ENCODE results near the gene TEX264. TPM values are rescaled to one million over a fixed set of nuclear protein-coding genes. Genes with fewer than 3 reads are reported as not detected.
"Not testable (repeated sequence)": the region's sequence is repeated elsewhere in the genome, so short reads cannot be mapped to it uniquely, and the experiment has no call there.

The TEX264 gene
- total RNA-seq, 1 donor from 2014 or later = 36.2 TPM

- ATAC-seq (no peak), DNase-seq (no peak)
- intact Hi-C loops (cut with micrococcal nuclease) = no loop called here
Observed at GRCh38 chr3:51729042-51729633, 58.1 kb downstream of the TEX264 start.

- no peak for ATAC-seq
- intact Hi-C loops (cut with micrococcal nuclease) = no loop called here
- DNase-seq = no peak
Observed at GRCh38 chr3:51733859-51734571, 63.0 kb downstream of the TEX264 start.

- intact Hi-C loops (cut with micrococcal nuclease) = no loop called here
- DNase-seq (no peak), ATAC-seq (no peak)
Observed at GRCh38 chr3:51734572-51734907, 63.5 kb downstream of the TEX264 start.

GRCh38 chr3:51735039-51735438 lies 64.0 kb downstream of the TEX264 start:
- intact Hi-C loops (cut with micrococcal nuclease) = no loop called here
- DNase-seq = no peak
- ATAC-seq = no peak

GRCh38 chr3:51735950-51736349 lies 64.9 kb downstream of the TEX264 start:
- intact Hi-C loops (cut with micrococcal nuclease) = no loop called here
- no peak for ATAC-seq
- no peak for DNase-seq

- intact Hi-C loops (cut with micrococcal nuclease) = no loop called here
- DNase-seq (no peak), ATAC-seq (no peak)
Observed at GRCh38 chr3:51739110-51739509, 68.1 kb downstream of the TEX264 start.

GRCh38 chr3:51742320-51742719 lies 71.3 kb downstream of the TEX264 start:
- intact Hi-C loops (cut with micrococcal nuclease); ATAC-seq; DNase-seq: not testable (repeated sequence)

- intact Hi-C loops (cut with micrococcal nuclease); DNase-seq; ATAC-seq: not testable (repeated sequence)
Observed at GRCh38 chr3:51742978-51743377, 71.9 kb downstream of the TEX264 start.

GRCh38 chr3:51747840-51748239 lies 76.8 kb downstream of the TEX264 start:
- ATAC-seq (no peak), DNase-seq (no peak)
- intact Hi-C loops (cut with micrococcal nuclease) = no loop called here

- DNase-seq (no peak), ATAC-seq (no peak)
- intact Hi-C loops (cut with micrococcal nuclease) = no loop called here
Observed at GRCh38 chr3:51748327-51748726, 77.3 kb downstream of the TEX264 start.

GRCh38 chr3:51750878-51751277 lies 79.8 kb downstream of the TEX264 start:
- ATAC-seq (no peak), DNase-seq (no peak)
- intact Hi-C loops (cut with micrococcal nuclease) = no loop called here

GRCh38 chr3:51751287-51751686 lies 80.2 kb downstream of the TEX264 start:
- DNase-seq (no peak), ATAC-seq (no peak)
- intact Hi-C loops (cut with micrococcal nuclease) = no loop called here

Other genes starting within 250 kb of the TEX264 start
- 14.8 TPM for gene DCAF1, start 171.2 kb upstream of the TEX264 start, total RNA-seq
- gene RAD54L2, start 132.5 kb upstream of the TEX264 start, total RNA-seq = 10.4 TPM
- gene GRM2, start 35.8 kb downstream of the TEX264 start, total RNA-seq = 0.07 TPM
- gene IQCF6, start 108.0 kb downstream of the TEX264 start, total RNA-seq = not detected
- not detected for gene IQCF2, start 190.4 kb downstream of the TEX264 start, total RNA-seq
- gene IQCF5, start 204.3 kb downstream of the TEX264 start, total RNA-seq = not detected
- gene IQCF1, start 232.1 kb downstream of the TEX264 start, total RNA-seq = not detected

Data from left ventricle myocardium superior (tissue), 1 donor.